GM23248 (cell line): ENCODE measurements around the gene SCO1. TPM values are rescaled to one million over a fixed set of nuclear protein-coding genes. Genes with fewer than 3 reads are reported as not detected.

Experiments
- DNase-seq: peaks from one replicate; pipeline ENCODE4 v3.0.0-alpha.2; 2015
- H2AFZ ChIP-seq: fragments of 200-600 bp; sonication (generic); 2 replicates; pipeline ENCODE4 v1.6.1; 2016; ENCODE audit warnings: antibody characterized with exemption
- H3F3A ChIP-seq: fragments of 200-600 bp; sonication (generic); 2 replicates; pipeline ENCODE4 v1.6.1; 2016; ENCODE audit warnings: mild to moderate bottlenecking, antibody characterized with exemption, mixed run types; ENCODE audit not compliant: insufficient read depth
- H3K27ac ChIP-seq: fragments of 200-600 bp; sonication (generic); 2 replicates; pipeline ENCODE4 v1.5.1; 2016; ENCODE audit warnings: mild to moderate bottlenecking
- H3K27me3 ChIP-seq: fragments of 200-600 bp; sonication (generic); replicated peaks from 2 replicates; pipeline ENCODE4 v1.6.1; 2016; ENCODE audit warnings: mild to moderate bottlenecking; ENCODE audit not compliant: insufficient read depth
- H3K36me3 ChIP-seq: fragments of 200-600 bp; sonication (generic); 2 replicates; pipeline ENCODE4 v1.6.1; 2016; ENCODE audit warnings: low read depth, mild to moderate bottlenecking
- H3K4me1 ChIP-seq: fragments of 200-600 bp; sonication (generic); 2 replicates; pipeline ENCODE4 v1.6.1; 2016; ENCODE audit warnings: mild to moderate bottlenecking; ENCODE audit not compliant: insufficient read depth
- H3K4me2 ChIP-seq: fragments of 200-600 bp; sonication (generic); one replicate; pipeline ENCODE4 v1.6.1; 2016; ENCODE audit warnings: mild to moderate bottlenecking; ENCODE audit not compliant: unreplicated experiment
- H3K4me3 ChIP-seq: fragments of 200-600 bp; sonication (generic); 2 replicates; pipeline ENCODE4 v1.5.1; 2016; ENCODE audit warnings: mild to moderate bottlenecking
- H3K79me2 ChIP-seq: fragments of 200-600 bp; sonication (generic); 2 replicates; pipeline ENCODE4 v1.6.1; 2016; ENCODE audit warnings: mild to moderate bottlenecking; ENCODE audit not compliant: insufficient read depth
- H3K9ac ChIP-seq: fragments of 200-600 bp; sonication (generic); 2 replicates; pipeline ENCODE4 v1.6.1; 2016; ENCODE audit warnings: mild to moderate bottlenecking
- H3K9me2 ChIP-seq: fragments of 200-600 bp; sonication (generic); 2 replicates; pipeline ENCODE4 v1.6.1; 2016; ENCODE audit warnings: mixed run types, mild to moderate bottlenecking, moderate library complexity; ENCODE audit not compliant: insufficient read depth
- H3K9me3 ChIP-seq: fragments of 200-600 bp; sonication (generic); one replicate; pipeline ENCODE4 v1.6.1; 2017; ENCODE audit warnings: low read depth
- H4K20me1 ChIP-seq: fragments of 200-600 bp; sonication (generic); 2 replicates; pipeline ENCODE4 v1.6.0; 2016; ENCODE audit not compliant: insufficient read depth
- EZH2 ChIP-seq: fragments of 200-600 bp; sonication (generic); IDR thresholded peaks from 2 replicates; pipeline ENCODE4 v1.6.1; 2018; ENCODE audit warnings: antibody characterized with exemption, mild to moderate bottlenecking; ENCODE audit not compliant: insufficient read depth, poor library complexity, severe bottlenecking
- EZH2phosphoT487 ChIP-seq: fragments of 200-600 bp; sonication (generic); IDR thresholded peaks from 2 replicates; pipeline ENCODE4 v1.6.1; 2018; ENCODE audit warnings: antibody characterized with exemption, moderate library complexity, mild to moderate bottlenecking, low read depth; ENCODE audit not compliant: insufficient read depth
- WGBS, 2 experiments: methylation state at CpG; one replicate each; pipeline ENCODE4 v1.1.6; 2015 to 2017; ENCODE audit warnings: low lambda C conversion rate in 2 of 2, low coverage in 1 of 2; ENCODE audit errors: missing lambda C conversion rate in 2 of 2; 5-methylcytosine and 5-hydroxymethylcytosine counted together
- in situ Hi-C: fragments of 300-500 bp; cut with MboI; formaldehyde crosslinking; loops from 2 replicates; pipeline ENCODE4 v1.15.0; 2020
- polyA plus RNA-seq: library from polyadenylated mRNA; unstranded; fragments of >200 nt; fragmentation: Nextera tagmentation; extraction: Ambion mirVana; gene quantifications from 2 replicates; pipeline ENCODE4 v1.2.1, GENCODE V29; 2016
- total RNA-seq: library from RNA; depleted of rRNA; stranded (reverse); fragments of >200 nt; shearing (Covaris generic); gene quantifications from 2 replicates; pipeline ENCODE4 v1.2.3, GENCODE V29; 2014; rRNA removed

The SCO1 gene
- 25.6 and 51.1 TPM in 2 replicates for total RNA-seq
- 40.4 and 40.5 TPM in 2 replicates for polyA plus RNA-seq

DNA sequence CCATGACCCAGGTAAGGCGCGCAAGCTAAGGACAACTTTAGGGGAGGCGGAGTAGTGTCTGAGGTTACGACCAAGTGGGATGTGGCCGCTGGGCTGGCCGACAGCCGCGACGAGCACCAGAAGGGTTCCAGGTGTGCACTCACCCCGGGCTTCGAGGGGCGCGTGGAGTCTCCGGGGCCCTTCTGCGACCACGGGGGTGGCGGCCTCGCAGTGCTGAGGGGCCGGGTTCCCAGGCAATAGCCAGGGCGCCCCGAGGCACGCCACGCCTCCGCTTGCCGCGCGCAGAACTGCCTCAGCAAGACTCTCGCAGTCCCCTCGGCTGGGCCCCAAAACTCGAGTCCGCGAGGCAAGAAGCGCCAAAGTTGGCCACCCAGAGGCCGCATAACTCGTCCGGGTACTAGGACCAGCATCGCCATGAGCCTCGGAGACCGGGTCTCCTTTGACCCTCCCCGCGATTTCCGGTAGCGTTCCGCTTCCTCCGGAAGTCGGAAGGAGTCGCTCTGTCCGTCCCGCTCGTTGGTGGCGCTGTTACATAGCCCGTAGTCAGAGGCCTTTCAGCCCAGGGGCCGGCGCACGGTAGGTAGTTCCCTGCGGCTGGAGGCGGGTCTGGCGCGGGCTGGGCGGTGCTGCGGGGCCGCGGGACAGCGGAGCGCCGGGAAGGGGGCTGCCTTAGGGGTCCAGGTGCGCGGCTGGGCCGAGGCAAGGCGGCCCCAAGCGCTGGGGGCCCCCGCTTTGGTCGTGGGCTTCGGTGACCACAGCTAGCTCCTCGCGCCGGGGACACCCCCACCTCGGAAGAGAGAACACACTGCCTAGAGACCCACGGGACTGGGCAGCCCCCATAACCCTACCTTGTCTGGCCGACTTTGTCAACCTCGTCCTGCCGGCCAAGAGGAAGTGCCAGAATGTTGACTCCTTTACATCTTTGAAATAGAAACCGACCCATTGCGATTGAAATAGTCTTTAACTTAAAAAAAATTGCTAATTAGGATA, at the start of gene SCO1, which contains the start of gene ADPRM:
SCO1 (minus strand) TSS at position 442 of the 990 bp plus-strand sequence; CDS start at position 416, 26 bp downstream.
ADPRM (plus strand) TSS at position 503 of the 990 bp plus-strand sequence. CDS start 7,333 bp downstream, outside the sequence.
- H3K79me2 ChIP-seq: peaks cover 91% of the 10 kb centered on the region

DNA sequence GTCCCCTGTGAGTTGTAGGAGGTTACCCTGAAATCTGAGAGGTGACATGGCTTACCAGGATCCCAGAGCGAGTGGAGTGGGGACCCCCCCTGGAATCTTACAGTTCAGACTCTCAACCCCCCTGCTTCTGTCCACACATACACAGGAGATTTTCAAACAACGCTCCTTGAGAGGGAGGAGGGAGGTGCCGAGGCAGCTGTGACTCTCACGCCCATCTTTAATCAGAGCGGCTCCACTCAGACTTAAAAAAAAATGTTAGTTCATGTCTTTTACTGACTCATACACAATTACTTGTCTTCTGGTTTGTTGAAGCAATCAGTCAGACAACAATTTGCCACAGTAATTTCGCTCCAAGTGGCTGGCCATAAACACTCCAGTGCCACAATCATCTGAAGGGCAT, 47.9 kb upstream of the SCO1 start:
- Histone ChIP-seq H3K9me3 (no peaks in the 10 kb centered on the region), H3K36me3 (no peaks in the 10 kb centered on the region), H3K4me1 (peaks cover 21% of the 10 kb centered on the region), H3K79me2 (no peaks in the 10 kb centered on the region), H2AFZ (peak overlapping the region; percentile 46; the same call in 1 of the 2 replicates), H3K27ac (no peak overlapping the region), H4K20me1 (no peaks in the 10 kb centered on the region), H3F3A (peaks cover 14% of the 10 kb centered on the region; the same call in 1 of the 2 replicates), H3K9me2 (no peaks in the 10 kb centered on the region), H3K9ac (no peak overlapping the region), H3K27me3 (peaks cover 15% of the 10 kb centered on the region; the same call in 1 of the 2 replicates), H3K4me3 (no peak overlapping the region), H3K4me2 (peak overlapping the region; percentile 18)
- 0 to 3% methylated on average over 5 to 6 of the region's 6 CpGs for WGBS, 2 experiments
- TF ChIP-seq EZH2phosphoT487: 0 out of 2 replicates have a peak, but pooled peaks have one; percentile 44
- no peak for TF ChIP-seq EZH2
- DNase-seq: peak; percentile 85
- in situ Hi-C loops: no loop called here

More for the DNA sequence above, at the start of gene SCO1, which contains the start of gene ADPRM:
- H3K27me3 ChIP-seq: no peaks in the 10 kb centered on the region
- WGBS, 2 experiments: 1% methylated on average over 64 to 82 of the region's 84 CpGs
- DNase-seq: peak; percentile 98
- in situ Hi-C loops: no loop called here
- peak within 1 kb of the TSS; percentile 87 for H3K9ac ChIP-seq
- H4K20me1 ChIP-seq: no peaks in the 10 kb centered on the region
- no peaks in the 10 kb centered on the region for H3K9me2 ChIP-seq
- peaks cover 10% of the 10 kb centered on the region for H3F3A ChIP-seq
- H3K36me3 ChIP-seq: peaks cover 24% of the 10 kb centered on the region; the same call in 1 of the 2 replicates
- H3K27ac ChIP-seq: peak within 1 kb of the TSS; percentile 86
- H3K4me1 ChIP-seq: peaks cover 25% of the 10 kb centered on the region
- peak within 1 kb of the TSS; percentile 88 for H3K4me3 ChIP-seq
- H3K9me3 ChIP-seq: no peaks in the 10 kb centered on the region
- H3K4me2 ChIP-seq: peak within 1 kb of the TSS; percentile 87
- peak within 1 kb of the TSS; percentile 81 for H2AFZ ChIP-seq
- TF ChIP-seq EZH2: no peak

DNA sequence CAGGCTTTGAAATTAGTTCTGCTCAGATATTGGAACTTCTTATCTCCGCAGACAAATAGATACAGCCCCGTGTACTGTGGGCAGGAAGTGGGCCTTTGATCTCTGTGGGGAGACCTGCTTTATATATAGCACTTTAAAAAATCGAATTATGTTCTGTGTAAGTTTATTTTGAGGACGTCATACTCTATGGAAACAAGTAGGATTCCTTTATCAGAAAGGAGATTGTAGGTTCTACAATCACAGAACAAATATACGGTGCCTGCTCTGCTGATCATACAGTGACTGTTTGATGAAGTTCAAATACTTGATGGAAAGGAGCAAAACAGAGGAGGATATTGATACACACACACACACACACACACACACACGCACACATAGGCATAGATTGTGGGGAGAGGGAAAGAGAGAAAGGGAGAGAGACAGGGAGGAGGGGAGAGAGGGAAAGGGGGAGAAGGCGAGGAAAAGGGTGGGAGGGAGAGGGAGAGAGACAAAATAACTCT, 47.2 kb upstream of the SCO1 start:
- no peak for DNase-seq
- no peaks in the 10 kb centered on the region for H4K20me1 ChIP-seq
- no peak overlapping the region for H3K27ac ChIP-seq
- peaks cover 14% of the 10 kb centered on the region for H3K27me3 ChIP-seq
- no peak overlapping the region for H3K9ac ChIP-seq
- H3K79me2 ChIP-seq: no peaks in the 10 kb centered on the region
- in situ Hi-C loops: no loop called here
- H3K4me1 ChIP-seq: peaks cover 21% of the 10 kb centered on the region
- TF ChIP-seq EZH2phosphoT487 (no peak), EZH2 (no peak)
- no peak overlapping the region for H3K4me2 ChIP-seq
- peaks cover 14% of the 10 kb centered on the region; the same call in 1 of the 2 replicates for H3F3A ChIP-seq
- H3K9me2 ChIP-seq: no peaks in the 10 kb centered on the region
- no peak overlapping the region for H3K4me3 ChIP-seq
- no peaks in the 10 kb centered on the region for H3K36me3 ChIP-seq
- WGBS, 2 experiments: 65 to 73% methylated on average over 6 to 7 of the region's 7 CpGs
- H3K9me3 ChIP-seq: no peaks in the 10 kb centered on the region
- H2AFZ ChIP-seq: no peak overlapping the region

DNA sequence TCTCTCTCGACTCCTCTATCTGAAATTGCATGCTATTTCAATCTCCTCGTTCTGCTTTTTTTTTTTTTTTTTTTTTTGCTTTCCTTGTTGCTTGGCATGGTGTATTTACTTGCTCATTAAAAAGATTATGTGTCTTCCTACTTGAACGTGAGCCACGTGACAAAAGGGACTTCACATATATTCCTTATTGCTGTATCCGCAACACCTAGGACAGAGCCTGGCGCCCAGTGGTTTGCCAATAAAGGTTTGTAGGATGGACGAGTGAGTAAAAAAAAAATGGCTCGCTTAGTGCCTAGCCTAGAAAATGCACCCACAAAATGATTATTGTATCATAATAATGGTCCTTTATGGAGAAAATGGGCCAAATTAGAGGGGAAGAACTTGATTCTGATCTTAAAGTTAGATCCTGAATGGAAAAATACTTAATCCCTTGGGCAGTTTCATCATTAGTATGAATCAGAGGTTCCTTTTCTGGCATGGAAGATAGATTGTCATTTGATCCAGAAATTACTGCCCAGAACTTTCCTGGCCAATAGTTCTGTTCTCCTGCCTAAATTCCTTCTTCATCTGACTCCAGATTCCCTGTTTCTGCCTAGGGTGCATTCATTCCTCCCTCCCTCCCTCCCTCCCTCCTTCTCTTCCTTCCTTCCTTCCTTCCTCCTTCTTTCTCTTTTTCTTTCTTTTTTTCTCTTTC, 46.1 kb upstream of the SCO1 start:
- Histone ChIP-seq H3K79me2 (no peaks in the 10 kb centered on the region), H3K4me3 (no peak overlapping the region), H3K27ac (no peak overlapping the region), H3K27me3 (peaks cover 10% of the 10 kb centered on the region), H3K9me2 (no peaks in the 10 kb centered on the region), H3K4me1 (peaks cover 21% of the 10 kb centered on the region), H4K20me1 (no peaks in the 10 kb centered on the region), H3K4me2 (no peak overlapping the region), H3K36me3 (no peaks in the 10 kb centered on the region), H3F3A (peaks cover 14% of the 10 kb centered on the region; the same call in 1 of the 2 replicates), H2AFZ (no peak overlapping the region), H3K9ac (no peak overlapping the region), H3K9me3 (no peaks in the 10 kb centered on the region)
- in situ Hi-C loops: no loop called here
- WGBS, 2 experiments: 39 to 40% methylated on average over 8 of the region's 8 CpGs
- DNase-seq: peak; percentile 84
- no peak for TF ChIP-seq EZH2
- no peak for TF ChIP-seq EZH2phosphoT487
